ENCODE results near the gene RITA1. TPM values are rescaled to one million over a fixed set of nuclear protein-coding genes. Genes with fewer than 3 reads are reported as not detected.
"Not testable (repeated sequence)": the region's sequence is repeated elsewhere in the genome, so short reads cannot be mapped to it uniquely, and the experiment has no call there.

The RITA1 gene
- 19.5 TPM for total RNA-seq
- long read RNA-seq, transcript RITA1-201 (4 exons, 2,053 nt) = major isoform, 35 of 48 reads
- long read RNA-seq, partial matches to known transcripts = 6 of 48 reads
- long read RNA-seq, other reads (novel, unspliced or antisense) = 3 of 48 reads

- intact Hi-C loops (cut with micrococcal nuclease) = no loop called here
- ATAC-seq (peak; percentile 88), DNase-seq (peak; percentile 88)
Observed at GRCh38 chr12:113185180-113186032, at the start of gene RITA1, which contains the start of gene DDX54. TSS of gene RITA1 (plus strand) at chr12:113185721. CDS start at chr12:113186747, 1,026 bp downstream. TSS of gene DDX54 (minus strand) at chr12:113185478. CDS start at chr12:113185451, 27 bp downstream.

DNA sequence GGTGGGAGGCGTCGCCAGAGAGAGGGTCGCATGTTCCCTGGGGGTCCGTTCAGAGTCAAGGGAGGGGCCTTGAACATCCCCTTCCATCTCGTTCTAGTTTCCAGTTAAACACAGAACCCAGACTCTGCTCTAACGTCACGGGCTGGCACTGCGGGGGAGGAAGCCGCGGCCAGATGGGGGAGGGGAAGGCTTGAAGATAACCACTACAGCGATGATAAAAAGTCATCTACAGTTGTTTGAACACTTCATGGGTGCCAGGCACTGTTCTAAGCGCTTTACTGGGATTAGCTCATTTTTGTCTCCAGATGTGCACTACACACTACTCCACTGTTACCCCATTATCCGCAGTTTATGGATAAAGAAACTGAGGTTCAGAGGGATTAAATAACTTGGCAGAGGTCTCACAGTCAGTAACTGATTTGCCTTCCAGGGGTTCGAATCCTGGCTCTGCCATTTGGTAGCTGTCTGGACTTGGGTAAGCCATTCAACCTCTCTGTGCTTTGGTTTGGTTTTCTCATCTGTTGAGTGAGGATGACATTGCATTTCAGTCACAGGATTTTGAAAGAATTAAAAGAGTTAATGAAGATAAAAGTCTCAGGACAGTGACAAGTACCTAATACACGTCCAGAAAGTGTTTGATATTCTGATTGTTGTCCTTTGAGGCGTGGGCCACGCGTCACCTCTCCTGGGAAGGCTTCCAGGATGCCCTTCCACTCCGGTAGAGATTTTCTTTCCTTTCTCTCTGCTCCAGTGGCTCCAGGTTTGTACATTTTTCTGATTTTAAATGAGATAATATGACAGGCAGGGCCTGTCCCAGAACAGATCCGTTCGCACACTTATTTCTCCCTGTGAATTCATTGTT lies 49.2 kb upstream of the RITA1 start:
- intact Hi-C loops (cut with micrococcal nuclease) = no loop called here
- ATAC-seq = no peak
- DNase-seq = no peak

GRCh38 chr12:113136990-113137511 lies 48.5 kb upstream of the RITA1 start:
- ATAC-seq = no peak
- DNase-seq = no peak
- intact Hi-C loops (cut with micrococcal nuclease) = no loop called here

- DNase-seq = no peak
- intact Hi-C loops (cut with micrococcal nuclease) = no loop called here
- no peak for ATAC-seq
Observed at GRCh38 chr12:113137861-113138783, 47.4 kb upstream of the RITA1 start.

GRCh38 chr12:113138826-113139225 lies 46.7 kb upstream of the RITA1 start:
- no peak for DNase-seq
- no peak for ATAC-seq
- intact Hi-C loops (cut with micrococcal nuclease) = no loop called here

- no peak for DNase-seq
- no peak for ATAC-seq
- intact Hi-C loops (cut with micrococcal nuclease) = no loop called here
Observed at GRCh38 chr12:113140706-113141105, 44.8 kb upstream of the RITA1 start.

DNA sequence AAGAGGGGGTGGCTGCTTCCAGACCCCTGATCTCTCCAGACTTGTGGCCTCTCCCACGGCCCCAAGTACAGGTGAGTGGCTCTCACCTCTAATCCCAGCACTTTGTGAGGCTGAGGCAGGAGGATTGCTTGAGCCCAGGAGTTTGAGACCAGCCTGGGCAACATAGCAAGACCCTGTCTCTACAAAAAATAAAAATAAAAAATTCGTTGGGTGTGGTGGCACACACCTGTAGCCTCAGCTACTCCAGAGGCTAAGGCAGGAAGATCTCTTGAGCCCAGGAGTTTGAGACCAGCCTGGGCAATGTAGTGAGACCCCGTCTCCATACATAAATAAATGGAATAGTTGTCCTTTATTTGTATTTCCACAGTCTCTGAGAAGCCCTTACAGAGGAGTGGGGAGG lies 43.8 kb upstream of the RITA1 start:
- ATAC-seq; intact Hi-C loops (cut with micrococcal nuclease); DNase-seq: not testable (repeated sequence)

GRCh38 chr12:113142173-113142885 lies 43.2 kb upstream of the RITA1 start:
- DNase-seq (peak; percentile 60), ATAC-seq (peak; percentile 83)
- intact Hi-C loops (cut with micrococcal nuclease) = no loop called here

DNA sequence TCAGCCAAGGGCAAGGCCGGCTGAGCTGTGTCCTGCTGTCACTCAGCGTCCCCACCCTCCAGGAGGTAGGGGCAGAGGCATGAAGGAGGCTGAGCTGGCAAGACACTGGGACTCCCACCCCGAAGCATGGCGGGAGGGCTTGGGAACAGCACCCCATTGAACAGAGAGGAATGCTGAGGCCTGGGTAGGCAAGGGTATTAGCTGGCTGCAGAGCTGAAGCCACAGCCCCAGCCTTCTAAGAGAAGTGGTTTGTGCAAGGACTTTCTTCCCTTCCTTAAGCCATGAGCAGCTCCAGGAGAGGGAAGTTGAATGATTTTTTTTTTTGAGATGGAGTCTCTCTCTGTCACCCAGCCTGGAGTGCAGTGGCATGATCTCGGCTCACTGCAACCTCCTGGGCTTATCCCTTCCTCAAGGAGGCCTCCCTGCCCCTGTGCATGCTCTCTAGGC lies 42.6 kb upstream of the RITA1 start:
- no peak for DNase-seq
- ATAC-seq = peak; percentile 58
- intact Hi-C loops (cut with micrococcal nuclease) = no loop called here

DNA sequence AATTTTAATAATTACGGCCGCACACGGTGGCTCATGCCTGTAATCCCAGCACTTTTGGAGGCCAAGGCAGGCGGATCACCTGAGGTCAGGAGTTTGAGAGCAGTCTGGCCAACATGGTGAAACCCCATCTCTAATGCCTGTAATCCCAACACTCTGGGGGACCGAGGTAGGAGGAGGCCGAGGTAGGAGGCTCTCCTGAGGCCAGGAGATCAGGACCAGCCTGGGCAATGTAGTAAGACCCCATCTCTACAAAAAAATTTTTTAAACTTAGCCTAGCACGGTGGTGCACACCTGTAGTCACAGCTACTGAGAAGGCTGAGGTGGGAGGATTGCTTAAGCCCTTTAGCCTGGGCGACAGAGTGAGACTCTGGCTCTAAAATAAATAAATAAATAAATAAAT lies 41.6 kb upstream of the RITA1 start:
- DNase-seq = no peak
- intact Hi-C loops (cut with micrococcal nuclease) = no loop called here
- ATAC-seq = no peak

GRCh38 chr12:113144806-113145205 lies 40.7 kb upstream of the RITA1 start:
- intact Hi-C loops (cut with micrococcal nuclease) = no loop called here
- DNase-seq (no peak), ATAC-seq (no peak)

DNA sequence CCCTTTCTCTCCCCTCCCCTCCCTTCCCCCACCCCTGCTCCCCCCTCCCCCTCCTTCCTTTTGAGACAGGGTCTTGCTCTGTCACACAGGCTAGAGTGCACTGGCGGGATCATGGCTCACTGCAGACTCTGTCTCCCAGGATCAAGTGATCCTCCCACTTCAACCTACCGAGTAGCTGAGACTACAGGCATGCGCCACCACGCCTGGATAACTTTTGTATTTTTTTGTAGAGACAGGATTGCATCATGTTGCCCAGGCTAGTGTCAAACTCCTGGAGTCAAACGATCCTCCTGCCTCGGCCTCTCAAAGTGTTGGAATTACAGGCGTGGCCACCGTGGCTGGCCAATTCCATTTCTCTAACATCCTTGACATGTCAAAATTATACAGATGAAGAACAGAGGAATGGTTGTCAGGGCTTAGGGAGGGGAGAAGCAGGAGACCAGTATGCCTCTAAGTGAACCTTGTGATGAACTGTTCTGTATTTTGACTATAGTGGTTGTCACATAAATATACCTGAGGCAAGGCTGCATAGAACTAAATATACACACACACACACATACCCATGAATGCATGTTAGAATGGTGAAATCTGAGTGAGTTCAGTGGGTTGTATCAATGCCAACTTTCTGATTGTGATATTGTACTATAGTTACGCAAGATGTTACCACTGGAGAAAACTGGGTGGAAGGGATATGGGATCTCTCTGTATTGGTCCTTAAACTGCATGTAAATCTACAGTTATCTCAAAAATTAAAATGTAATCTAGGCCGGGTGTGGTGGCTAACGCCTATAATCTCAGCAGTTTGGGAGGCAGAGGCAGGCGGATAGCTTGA lies 39.6 kb upstream of the RITA1 start:
- ATAC-seq (no peak), DNase-seq (no peak)
- intact Hi-C loops (cut with micrococcal nuclease) = no loop called here

GRCh38 chr12:113146999-113147398 lies 38.5 kb upstream of the RITA1 start:
- DNase-seq (no peak), ATAC-seq (no peak)
- intact Hi-C loops (cut with micrococcal nuclease) = no loop called here

DNA sequence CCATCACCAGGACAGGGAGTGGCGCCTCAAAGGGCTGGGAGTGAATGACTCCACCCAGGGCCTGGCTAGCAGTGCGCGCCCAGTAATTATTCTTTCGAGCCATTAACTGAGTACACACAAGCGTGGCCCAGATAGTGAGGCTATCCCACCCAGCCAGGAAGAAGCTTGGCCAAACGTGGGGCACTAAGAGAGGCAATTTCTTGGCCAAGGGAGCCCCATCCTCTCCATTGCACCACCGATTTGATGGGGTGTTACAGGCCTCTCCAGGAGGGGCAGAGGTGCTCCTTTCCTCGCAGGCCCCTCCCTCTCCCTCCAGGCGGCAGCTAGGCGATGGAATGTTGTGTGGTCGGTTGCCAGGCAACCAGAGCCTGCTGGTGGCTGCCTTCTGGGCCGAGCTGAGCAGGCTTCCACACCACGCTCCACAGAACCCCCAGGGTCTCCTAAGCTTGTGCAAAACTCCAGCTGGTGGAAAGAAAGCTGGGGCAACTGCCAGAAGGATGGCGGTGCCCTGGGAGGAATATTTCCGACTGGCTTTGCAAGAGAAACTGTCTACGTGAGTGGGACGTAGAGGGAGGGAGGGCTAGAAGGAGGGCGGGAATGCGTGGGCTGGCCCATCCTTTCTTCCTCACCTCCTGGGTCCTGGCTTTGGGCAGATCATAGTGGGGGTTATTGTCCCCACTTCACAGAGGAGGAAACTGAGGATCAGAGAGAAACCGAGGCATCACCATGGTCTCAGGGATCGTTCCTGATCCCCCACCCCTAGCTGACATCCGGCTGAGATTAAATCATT lies 36.0 kb upstream of the RITA1 start, which contains the start of gene CFAP73:
TSS of gene CFAP73 (plus strand) at position 364 of the 790 bp plus-strand sequence. CDS start at position 498, 134 bp downstream.
- ATAC-seq = peak; percentile 80
- intact Hi-C loops (cut with micrococcal nuclease) = loop anchor here (10.0 kb wide), 1 partner anchor 105 kb away; no protein-coding TSS in a partner anchor
- peak; percentile 81 for DNase-seq

DNA sequence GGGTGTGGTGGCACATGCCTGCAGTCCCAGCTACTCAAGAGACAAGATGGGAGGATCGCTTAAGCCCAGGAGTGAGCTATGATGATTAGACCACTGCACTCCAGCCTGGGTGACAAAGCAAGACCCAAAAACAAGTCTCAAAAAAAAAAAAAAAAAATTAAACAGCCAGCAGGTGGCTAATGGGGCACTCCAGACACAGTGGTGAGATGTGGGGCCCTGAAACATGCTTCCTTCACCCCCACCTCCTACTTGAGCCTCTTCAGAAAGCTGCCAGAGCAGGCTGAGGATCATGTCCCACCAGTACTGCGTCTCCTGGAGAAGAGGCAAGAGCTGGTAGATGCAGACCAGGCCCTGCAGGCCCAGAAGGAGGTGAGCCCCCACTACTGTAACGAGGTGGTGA lies 33.9 kb upstream of the RITA1 start:
- intact Hi-C loops (cut with micrococcal nuclease) = loop anchor here (10.0 kb wide), 1 partner anchor 107 kb away; no protein-coding TSS in a partner anchor
- ATAC-seq = no peak

More for the DNA sequence above, 33.9 kb upstream of the RITA1 start:
- no peak for DNase-seq

Measured in left ventricle myocardium superior (tissue), 1 donor.